ENCODE measurements around the gene CAT.

Gene CAT

GRCh38 chr11:34495724-34496377 is 57.1 kb downstream of the CAT start:
- Histone ChIP-seq H2AFZ (ENCODE audit: low read depth, low read length, severe bottlenecking) (no peak overlapping the region), H3K4me2 (ENCODE audit: low read depth, low read length, poor library complexity, severe bottlenecking) (no peak overlapping the region), H3K79me2 (ENCODE audit: insufficient read depth, low read length) (no peaks in the 10 kb centered on the region), H3K9ac (ENCODE audit: low read length) (no peak overlapping the region), H3K27me3 (ENCODE audit: low read length) (no peaks in the 10 kb centered on the region), H3K9me3 (ENCODE audit: insufficient read depth, low read length) (no peaks in the 10 kb centered on the region), H3K4me3 (ENCODE audit: insufficient read depth, low read length, poor library complexity, severe bottlenecking) (no peak overlapping the region), H4K20me1 (ENCODE audit: low read depth, low read length) (no peaks in the 10 kb centered on the region), H3F3A (ENCODE audit: insufficient read depth) (no peaks in the 10 kb centered on the region), H3K27ac (ENCODE audit: low read depth, low read length) (no peak overlapping the region), H3K36me3 (ENCODE audit: low read length) (no peaks in the 10 kb centered on the region), H3K9me2 (replicated peaks; ENCODE audit: insufficient read depth, low read length) (no peaks in the 10 kb centered on the region)
- TF ChIP-seq CTCF (IDR thresholded peaks at IDR 0.05; ENCODE audit: insufficient read depth, low read length, poor library complexity, severe bottlenecking) (no peak), EZH2phosphoT487 (conservative IDR thresholded peaks at IDR 0.05; ENCODE audit: low read length) (no peak)

GRCh38 chr11:34499719-34500500 is 61.2 kb downstream of the CAT start:
- Histone ChIP-seq H3K79me2 (ENCODE audit: insufficient read depth, low read length) (no peaks in the 10 kb centered on the region), H3K4me2 (ENCODE audit: low read depth, low read length, poor library complexity, severe bottlenecking) (no peak overlapping the region), H3K9ac (ENCODE audit: low read length) (no peak overlapping the region), H3K27me3 (ENCODE audit: low read length) (no peaks in the 10 kb centered on the region), H3F3A (ENCODE audit: insufficient read depth) (no peaks in the 10 kb centered on the region), H2AFZ (ENCODE audit: low read depth, low read length, severe bottlenecking) (no peak overlapping the region), H3K36me3 (ENCODE audit: low read length) (no peaks in the 10 kb centered on the region), H3K9me3 (ENCODE audit: insufficient read depth, low read length) (no peaks in the 10 kb centered on the region), H3K4me3 (ENCODE audit: insufficient read depth, low read length, poor library complexity, severe bottlenecking) (no peak overlapping the region), H3K9me2 (replicated peaks; ENCODE audit: insufficient read depth, low read length) (no peaks in the 10 kb centered on the region), H3K27ac (ENCODE audit: low read depth, low read length) (no peak overlapping the region), H4K20me1 (ENCODE audit: low read depth, low read length) (no peaks in the 10 kb centered on the region)
- no peak for TF ChIP-seq EZH2phosphoT487 (conservative IDR thresholded peaks at IDR 0.05; ENCODE audit: low read length)
- TF ChIP-seq CTCF (IDR thresholded peaks at IDR 0.05; ENCODE audit: insufficient read depth, low read length, poor library complexity, severe bottlenecking) = no peak

- TF ChIP-seq EZH2phosphoT487 (conservative IDR thresholded peaks at IDR 0.05; ENCODE audit: low read length) = no peak
- Histone ChIP-seq H3K27ac (ENCODE audit: low read depth, low read length) (no peak overlapping the region), H3K9ac (ENCODE audit: low read length) (no peak overlapping the region), H3K9me2 (replicated peaks; ENCODE audit: insufficient read depth, low read length) (no peaks in the 10 kb centered on the region), H2AFZ (ENCODE audit: low read depth, low read length, severe bottlenecking) (no peak overlapping the region), H3K36me3 (ENCODE audit: low read length) (no peaks in the 10 kb centered on the region), H3K4me3 (ENCODE audit: insufficient read depth, low read length, poor library complexity, severe bottlenecking) (no peak overlapping the region), H3K27me3 (ENCODE audit: low read length) (no peaks in the 10 kb centered on the region), H3F3A (ENCODE audit: insufficient read depth) (no peaks in the 10 kb centered on the region), H4K20me1 (ENCODE audit: low read depth, low read length) (no peaks in the 10 kb centered on the region), H3K4me2 (ENCODE audit: low read depth, low read length, poor library complexity, severe bottlenecking) (no peak overlapping the region), H3K79me2 (ENCODE audit: insufficient read depth, low read length) (no peaks in the 10 kb centered on the region), H3K9me3 (ENCODE audit: insufficient read depth, low read length) (no peaks in the 10 kb centered on the region)
Observed at GRCh38 chr11:34501500-34501899, 62.8 kb downstream of the CAT start.

GRCh38 chr11:34501949-34502348 is 63.2 kb downstream of the CAT start:
- Histone ChIP-seq H3K9ac (ENCODE audit: low read length) (no peak overlapping the region), H3K79me2 (ENCODE audit: insufficient read depth, low read length) (no peaks in the 10 kb centered on the region), H3K27ac (ENCODE audit: low read depth, low read length) (no peak overlapping the region), H3K36me3 (ENCODE audit: low read length) (no peaks in the 10 kb centered on the region), H3K27me3 (ENCODE audit: low read length) (no peaks in the 10 kb centered on the region), H3K4me3 (ENCODE audit: insufficient read depth, low read length, poor library complexity, severe bottlenecking) (no peak overlapping the region), H3K4me2 (ENCODE audit: low read depth, low read length, poor library complexity, severe bottlenecking) (no peak overlapping the region), H4K20me1 (ENCODE audit: low read depth, low read length) (no peaks in the 10 kb centered on the region), H3F3A (ENCODE audit: insufficient read depth) (no peaks in the 10 kb centered on the region), H2AFZ (ENCODE audit: low read depth, low read length, severe bottlenecking) (no peak overlapping the region), H3K9me2 (replicated peaks; ENCODE audit: insufficient read depth, low read length) (no peaks in the 10 kb centered on the region), H3K9me3 (ENCODE audit: insufficient read depth, low read length) (no peaks in the 10 kb centered on the region)
- TF ChIP-seq EZH2phosphoT487 (conservative IDR thresholded peaks at IDR 0.05; ENCODE audit: low read length) = no peak
- no peak for TF ChIP-seq CTCF (IDR thresholded peaks at IDR 0.05; ENCODE audit: insufficient read depth, low read length, poor library complexity, severe bottlenecking)
